Neural crest cell (in vitro differentiated cells): ENCODE results near the gene XPNPEP1. TPM values are rescaled to one million over a fixed set of nuclear protein-coding genes. Genes with fewer than 3 reads are reported as not detected.

Experiments
- DNase-seq: peaks from one replicate; pipeline ENCODE4 v3.0.0; 2021; ENCODE audit warnings: low read depth, mixed read lengths, low spot score
- H3K27ac Mint-ChIP-seq: one replicate; pipeline ENCODE4 v1.8.0; 2021; ENCODE audit warnings: mild to moderate bottlenecking, mixed read lengths; ENCODE audit not compliant: unreplicated experiment
- H3K27me3 Mint-ChIP-seq: 2 replicates; pipeline ENCODE4 v1.8.0; 2021; ENCODE audit warnings: low read depth, mild to moderate bottlenecking, mixed read lengths
- H3K36me3 Mint-ChIP-seq: 2 replicates; pipeline ENCODE4 v1.8.0; 2021; ENCODE audit warnings: low read depth, mild to moderate bottlenecking, mixed read lengths
- H3K4me1 Mint-ChIP-seq: 2 replicates; pipeline ENCODE4 v1.8.0; 2021; ENCODE audit warnings: mixed read lengths
- H3K4me3 Mint-ChIP-seq: one replicate; pipeline ENCODE4 v1.8.0; 2021; ENCODE audit warnings: mild to moderate bottlenecking, mixed read lengths
- H3K9me3 Mint-ChIP-seq: 2 replicates; pipeline ENCODE4 v1.8.0; 2021; ENCODE audit warnings: mixed read lengths
- total RNA-seq: library from RNA; stranded (reverse); gene quantifications from 2 replicates; pipeline ENCODE4 v1.2.1, GENCODE V29; 2021
- TF ChIP-seq, protein P1 (sequence below): fragments of 200-600 bp; sonication (generic); conservative IDR thresholded peaks from 2 replicates; pipeline ENCODE4 v1.5.0; 2021; ENCODE audit warnings: antibody characterized with exemption, mild to moderate bottlenecking

Gene XPNPEP1
- total RNA-seq, 1 donor from 2014 or later: 76.8 TPM

- TF ChIP-seq, protein P1, sequence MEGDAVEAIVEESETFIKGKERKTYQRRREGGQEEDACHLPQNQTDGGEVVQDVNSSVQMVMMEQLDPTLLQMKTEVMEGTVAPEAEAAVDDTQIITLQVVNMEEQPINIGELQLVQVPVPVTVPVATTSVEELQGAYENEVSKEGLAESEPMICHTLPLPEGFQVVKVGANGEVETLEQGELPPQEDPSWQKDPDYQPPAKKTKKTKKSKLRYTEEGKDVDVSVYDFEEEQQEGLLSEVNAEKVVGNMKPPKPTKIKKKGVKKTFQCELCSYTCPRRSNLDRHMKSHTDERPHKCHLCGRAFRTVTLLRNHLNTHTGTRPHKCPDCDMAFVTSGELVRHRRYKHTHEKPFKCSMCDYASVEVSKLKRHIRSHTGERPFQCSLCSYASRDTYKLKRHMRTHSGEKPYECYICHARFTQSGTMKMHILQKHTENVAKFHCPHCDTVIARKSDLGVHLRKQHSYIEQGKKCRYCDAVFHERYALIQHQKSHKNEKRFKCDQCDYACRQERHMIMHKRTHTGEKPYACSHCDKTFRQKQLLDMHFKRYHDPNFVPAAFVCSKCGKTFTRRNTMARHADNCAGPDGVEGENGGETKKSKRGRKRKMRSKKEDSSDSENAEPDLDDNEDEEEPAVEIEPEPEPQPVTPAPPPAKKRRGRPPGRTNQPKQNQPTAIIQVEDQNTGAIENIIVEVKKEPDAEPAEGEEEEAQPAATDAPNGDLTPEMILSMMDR: no peak
- no peak for DNase-seq
- Mint-ChIP-seq H3K4me1 (no peaks in the 10 kb centered on the region), H3K27ac (no peak overlapping the region), H3K4me3 (no peak overlapping the region), H3K27me3 (no peaks in the 10 kb centered on the region), H3K36me3 (peaks cover 2% of the 10 kb centered on the region), H3K9me3 (peaks cover 8% of the 10 kb centered on the region)
Observed at GRCh38 chr10:109821672-109822071, 101.6 kb downstream of the XPNPEP1 start.

- Mint-ChIP-seq H3K4me3 (no peak overlapping the region), H3K36me3 (peaks cover 2% of the 10 kb centered on the region), H3K9me3 (peaks cover 8% of the 10 kb centered on the region), H3K27me3 (no peaks in the 10 kb centered on the region), H3K4me1 (no peaks in the 10 kb centered on the region), H3K27ac (peak overlapping the region; percentile 13)
- DNase-seq: no peak
- TF ChIP-seq, protein P1: no peak
Observed at GRCh38 chr10:109820620-109821405, 102.5 kb downstream of the XPNPEP1 start.

- Mint-ChIP-seq H3K27ac (no peak overlapping the region), H3K4me1 (no peaks in the 10 kb centered on the region), H3K9me3 (peaks cover 5% of the 10 kb centered on the region), H3K4me3 (no peak overlapping the region), H3K36me3 (no peaks in the 10 kb centered on the region), H3K27me3 (no peaks in the 10 kb centered on the region)
- DNase-seq: no peak
- TF ChIP-seq, protein P1: no peak
Observed at GRCh38 chr10:109819807-109820206, 103.5 kb downstream of the XPNPEP1 start.

Other genes starting within 250 kb of the XPNPEP1 start
- gene ADD3, start 84.5 kb upstream of the XPNPEP1 start, total RNA-seq: 50.2 and 56.6 TPM in 2 replicates